ENCODE data around the gene MAOA. TPM values are rescaled to one million over a fixed set of nuclear protein-coding genes. Genes with fewer than 3 reads are reported as not detected.

MAOA gene
- total and polyA plus RNA-seq, 10 donors = 1.5 to 24.9 (median 7.1) TPM

- TF ChIP-seq POLR2A (IDR thresholded peaks at IDR 0.05) (no peak), CTCF (IDR thresholded peaks at IDR 0.05 in 8 of 11, conservative IDR thresholded peaks at IDR 0.05 in 3 of 11) (no peak), POLR2AphosphoS5 (IDR thresholded peaks at IDR 0.05) (no peak)
- intact Hi-C loops (cut with DNase I; ENCODE audit: low total_unique reads) = no loop called here
- no peaks in the 10 kb centered on the region for H3K27me3 ChIP-seq (replicated peaks in 1 of 7)
- H3K4me3 ChIP-seq = no peak overlapping the region
- no peak for DNase-seq
- 72 to 89% (median 83%) methylated on average over 5 of the region's 5 CpGs for WGBS, 5 donors
- no peaks in the 10 kb centered on the region for H3K36me3 ChIP-seq
- no peak overlapping the region for H3K27ac ChIP-seq
- H3K9me3 ChIP-seq = no peaks in the 10 kb centered on the region
- H3K4me1 ChIP-seq = no peaks in the 10 kb centered on the region
Observed at GRCh38 chrX:43640482-43640881, 15.6 kb upstream of the MAOA start.

- no peaks in the 10 kb centered on the region for H3K36me3 ChIP-seq
- no peaks in the 10 kb centered on the region for H3K9me3 ChIP-seq
- no peak for DNase-seq
- no peaks in the 10 kb centered on the region for H3K4me1 ChIP-seq
- no peak overlapping the region for H3K4me3 ChIP-seq
- H3K27me3 ChIP-seq (replicated peaks in 1 of 7) = no peaks in the 10 kb centered on the region
- H3K27ac ChIP-seq = no peak overlapping the region
- TF ChIP-seq POLR2AphosphoS5 (IDR thresholded peaks at IDR 0.05) (no peak), CTCF (IDR thresholded peaks at IDR 0.05 in 8 of 11, conservative IDR thresholded peaks at IDR 0.05 in 3 of 11) (no peak), POLR2A (IDR thresholded peaks at IDR 0.05) (no peak)
- intact Hi-C loops (cut with DNase I; ENCODE audit: low total_unique reads) = no loop called here
Observed at GRCh38 chrX:43641691-43642090, 14.4 kb upstream of the MAOA start.

GRCh38 chrX:43643201-43643600, 12.9 kb upstream of the MAOA start:
- intact Hi-C loops (cut with DNase I; ENCODE audit: low total_unique reads) = no loop called here
- peak overlapping the region in 1 of 8 donors; percentile 37 for H3K27ac ChIP-seq
- H3K27me3 ChIP-seq (replicated peaks in 1 of 7) = no peaks in the 10 kb centered on the region
- no peaks in the 10 kb centered on the region for H3K9me3 ChIP-seq
- no peak overlapping the region for H3K4me3 ChIP-seq
- H3K4me1 ChIP-seq = no peaks in the 10 kb centered on the region
- TF ChIP-seq POLR2A (IDR thresholded peaks at IDR 0.05) (no peak), POLR2AphosphoS5 (IDR thresholded peaks at IDR 0.05) (no peak), CTCF (IDR thresholded peaks at IDR 0.05 in 8 of 11, conservative IDR thresholded peaks at IDR 0.05 in 3 of 11) (no peak)
- H3K36me3 ChIP-seq = no peaks in the 10 kb centered on the region
- WGBS, 5 donors = 80 to 97% (median 82%) methylated on average over 1 of the region's 1 CpG
- DNase-seq = no peak

- DNase-seq = no peak
- intact Hi-C loops (cut with DNase I; ENCODE audit: low total_unique reads) = no loop called here
- Histone ChIP-seq H3K9me3 (no peaks in the 10 kb centered on the region), H3K4me1 (no peaks in the 10 kb centered on the region), H3K36me3 (no peaks in the 10 kb centered on the region), H3K27ac (peak overlapping the region in 1 of 8 donors; percentile 37), H3K27me3 (replicated peaks in 1 of 7) (no peaks in the 10 kb centered on the region), H3K4me3 (no peak overlapping the region)
- no peak for TF ChIP-seq POLR2AphosphoS5 (IDR thresholded peaks at IDR 0.05)
- TF ChIP-seq CTCF (IDR thresholded peaks at IDR 0.05 in 8 of 11, conservative IDR thresholded peaks at IDR 0.05 in 3 of 11) = no peak
- TF ChIP-seq POLR2A (IDR thresholded peaks at IDR 0.05) = no peak
Observed at GRCh38 chrX:43643662-43644061, 12.4 kb upstream of the MAOA start.
